Hippocampal formation (tissue), 2 donors: Measurements from ENCODE around the gene NDUFC2.
"Not testable (repeated sequence)": the region's sequence is repeated elsewhere in the genome, so short reads cannot be mapped to it uniquely, and the experiment has no call there.

Source experiments
- DNase-seq, 2 donors: peaks; one replicate each; lab custom pipeline; 2025; lab: John Stamatoyannopoulos, UW

Gene NDUFC2

GRCh38 chr11:78080084-78080817, 589 bp upstream of the NDUFC2 start:
- no peak for DNase-seq

DNA sequence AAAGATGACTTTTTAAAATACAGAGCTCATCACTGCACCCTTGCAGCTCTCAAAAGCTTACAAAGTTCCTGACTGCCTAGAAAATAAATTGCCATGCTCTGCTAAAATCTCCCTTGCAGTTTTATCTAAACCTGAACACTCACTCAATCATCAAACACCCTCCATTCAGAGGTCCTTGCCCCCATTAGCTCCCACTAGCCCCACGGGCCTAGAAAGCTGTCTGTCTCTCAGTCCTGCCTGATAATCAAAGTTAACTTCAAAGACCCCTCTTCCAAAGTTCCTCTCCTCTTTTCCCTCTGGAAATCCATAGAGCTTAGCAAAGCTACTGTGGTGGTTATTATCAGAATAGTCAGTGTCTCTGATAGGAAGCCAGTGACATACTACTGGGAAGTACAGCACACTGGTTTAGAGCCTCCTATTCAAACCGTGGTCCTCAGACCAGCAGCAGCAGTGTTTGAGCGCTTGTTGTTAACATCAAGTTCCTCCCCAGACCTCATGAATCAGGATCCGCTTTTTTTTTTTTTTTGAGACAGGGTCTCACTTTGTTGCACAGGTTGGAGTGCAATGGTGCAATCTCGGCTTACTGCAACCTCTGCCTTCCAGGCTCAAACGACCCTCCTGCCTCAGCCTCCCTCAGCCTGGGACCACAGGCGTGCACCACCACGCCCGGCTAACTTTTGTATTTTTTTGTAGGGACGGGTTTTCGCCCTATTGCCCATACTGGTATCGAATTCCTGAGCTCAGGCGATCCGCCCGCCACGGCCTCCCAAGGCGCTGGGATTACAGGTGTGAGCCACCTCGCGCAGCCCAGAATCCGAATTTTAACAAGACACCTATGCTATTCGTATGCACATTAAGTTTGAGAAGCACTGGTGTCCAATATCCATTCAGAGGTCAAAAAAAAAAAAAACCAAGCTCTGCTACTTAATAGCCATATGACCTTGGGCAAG, 1.2 kb downstream of the NDUFC2 start:
- no peak for DNase-seq

DNA sequence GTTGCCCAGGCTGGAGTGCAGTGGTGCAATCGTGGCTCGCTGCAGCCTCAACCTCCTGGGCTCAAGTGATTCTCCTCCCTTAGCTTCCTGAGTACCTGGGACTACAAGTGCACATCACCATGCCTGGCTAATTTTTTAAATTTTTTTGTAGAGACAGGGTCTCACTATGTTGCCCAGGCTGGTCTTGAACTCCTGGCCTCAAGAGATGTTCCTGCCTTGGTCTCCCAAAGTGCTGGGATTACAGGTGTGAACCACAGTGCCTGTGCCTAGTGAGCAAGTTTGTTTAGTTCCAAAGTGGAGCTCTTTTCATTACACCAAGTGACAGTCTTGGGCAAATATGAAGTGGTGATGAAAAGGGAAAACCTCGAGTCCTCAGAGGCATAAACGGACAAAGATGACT, 2.1 kb downstream of the NDUFC2 start:
- not testable (repeated sequence) for DNase-seq

- no peak for DNase-seq
Observed at GRCh38 chr11:78076733-78077403, 2.8 kb downstream of the NDUFC2 start.

- DNase-seq, result no peak
Observed at GRCh38 chr11:78074756-78075155, 4.9 kb downstream of the NDUFC2 start.

DNA sequence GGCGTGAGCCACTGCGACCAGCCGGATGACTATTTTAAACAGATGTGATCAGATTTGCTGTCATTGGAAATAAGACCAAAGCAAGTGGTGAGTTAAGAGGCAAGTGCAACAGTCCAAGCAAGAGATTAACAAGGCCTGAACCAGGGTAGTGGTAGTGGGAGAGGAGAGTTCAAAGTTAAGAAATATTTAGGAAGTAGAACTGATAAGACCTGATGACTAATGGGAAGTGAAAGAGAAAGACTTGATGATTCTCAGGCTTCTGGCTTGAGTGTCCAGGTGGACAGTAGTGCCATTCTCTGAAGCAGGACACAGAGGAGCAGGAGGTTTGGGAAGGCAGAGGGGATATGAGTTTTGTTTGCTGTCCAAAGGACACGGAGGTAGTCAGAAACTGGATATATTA, 7.2 kb downstream of the NDUFC2 start:
- DNase-seq, result no peak

DNA sequence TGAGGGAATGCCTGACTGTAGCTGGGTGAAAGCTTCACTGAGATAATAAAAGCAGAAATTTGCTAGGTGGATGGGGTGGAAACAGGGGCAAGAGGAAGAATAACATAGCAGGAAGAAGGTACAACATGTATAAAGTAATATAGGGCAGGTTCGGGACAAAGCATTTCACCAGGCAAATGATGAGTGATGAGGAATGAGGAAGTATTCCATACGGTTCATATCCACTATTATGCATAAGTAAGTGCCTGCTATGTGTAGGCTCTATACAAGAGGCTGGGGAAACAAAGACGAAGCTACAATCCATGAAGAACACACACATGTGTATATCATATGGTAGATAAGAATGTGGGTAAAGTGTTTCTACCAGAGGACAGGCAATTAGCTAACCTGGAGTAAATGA, 7.9 kb downstream of the NDUFC2 start:
- no peak for DNase-seq

DNA sequence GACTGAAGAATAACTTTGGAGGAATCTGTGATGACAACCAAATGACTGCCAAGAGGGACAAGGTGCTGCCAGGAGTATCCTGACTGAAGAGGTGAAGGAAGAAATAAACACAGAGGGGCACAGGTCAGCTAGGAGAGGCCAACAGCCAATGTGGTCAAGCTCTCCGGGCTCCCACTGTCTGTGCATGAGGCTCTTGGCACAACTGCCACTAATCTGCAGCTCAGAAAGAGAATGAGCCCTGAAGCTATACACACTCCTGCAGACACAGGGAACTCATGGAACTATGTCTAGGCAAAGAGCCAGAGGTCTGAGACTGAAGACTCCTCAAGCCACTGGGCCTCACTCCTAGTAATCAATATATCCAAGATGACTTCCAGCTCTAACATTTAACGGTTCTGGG, 9.0 kb downstream of the NDUFC2 start:
- DNase-seq, result no peak

DNA sequence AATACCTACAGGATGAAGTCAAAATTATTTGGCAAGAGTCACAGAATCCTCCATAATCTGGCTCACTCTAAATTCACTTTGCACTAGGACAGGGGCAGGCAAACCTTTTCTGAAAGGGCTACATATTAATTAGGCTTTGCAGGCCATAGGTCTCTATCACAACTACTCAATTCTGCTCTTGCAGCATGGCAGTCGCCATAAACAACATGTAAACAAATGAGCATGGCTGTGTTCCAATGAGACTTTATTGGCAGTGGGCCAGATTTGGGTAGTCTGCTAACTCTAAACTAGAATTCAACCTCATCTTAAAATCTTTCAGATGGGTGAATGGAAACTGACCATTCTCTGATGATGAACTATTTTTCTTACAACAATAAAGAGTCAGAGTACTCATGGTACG, 10.2 kb downstream of the NDUFC2 start:
- DNase-seq, result no peak

GRCh38 chr11:78067704-78068103, 12.0 kb downstream of the NDUFC2 start:
- DNase-seq, result no peak

DNA sequence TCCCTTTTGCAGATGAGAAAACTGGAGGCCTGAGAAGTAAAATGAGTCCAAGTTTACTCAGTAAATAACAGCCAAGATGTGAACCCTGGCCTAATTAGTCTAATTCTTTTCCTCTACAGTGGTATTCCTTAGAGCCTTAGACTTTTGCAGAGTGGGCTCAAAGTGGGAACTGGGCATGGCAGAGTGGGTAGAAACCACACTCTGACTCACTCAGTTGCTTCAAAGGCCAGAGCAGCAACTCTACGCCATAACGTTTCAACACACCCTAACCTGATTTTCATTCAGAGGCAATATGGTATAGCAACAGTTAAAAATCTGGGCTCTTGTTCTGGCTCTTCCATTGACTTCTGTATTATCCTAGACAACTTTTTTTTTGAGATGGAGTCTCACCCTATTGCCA, 13.2 kb downstream of the NDUFC2 start:
- no peak for DNase-seq

DNA sequence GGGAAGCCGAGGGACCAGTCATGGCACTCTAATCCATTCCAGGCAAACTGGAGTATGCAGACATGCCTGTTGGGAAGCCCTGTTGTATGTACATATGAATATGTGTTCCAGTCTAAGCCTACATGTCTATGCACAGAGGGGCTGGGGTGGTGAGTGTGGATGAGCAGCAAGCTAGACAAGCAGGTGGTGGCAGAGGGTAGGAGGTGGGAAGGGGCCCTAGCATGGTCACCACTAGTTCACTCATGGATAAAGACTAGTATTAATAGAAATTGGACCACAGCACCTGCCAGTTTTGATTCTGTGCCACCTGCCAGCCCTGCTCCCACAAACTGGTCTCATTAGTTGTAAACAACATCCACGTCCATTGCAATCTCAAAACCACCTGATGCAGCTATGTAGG, 14.5 kb downstream of the NDUFC2 start:
- no peak for DNase-seq

DNA sequence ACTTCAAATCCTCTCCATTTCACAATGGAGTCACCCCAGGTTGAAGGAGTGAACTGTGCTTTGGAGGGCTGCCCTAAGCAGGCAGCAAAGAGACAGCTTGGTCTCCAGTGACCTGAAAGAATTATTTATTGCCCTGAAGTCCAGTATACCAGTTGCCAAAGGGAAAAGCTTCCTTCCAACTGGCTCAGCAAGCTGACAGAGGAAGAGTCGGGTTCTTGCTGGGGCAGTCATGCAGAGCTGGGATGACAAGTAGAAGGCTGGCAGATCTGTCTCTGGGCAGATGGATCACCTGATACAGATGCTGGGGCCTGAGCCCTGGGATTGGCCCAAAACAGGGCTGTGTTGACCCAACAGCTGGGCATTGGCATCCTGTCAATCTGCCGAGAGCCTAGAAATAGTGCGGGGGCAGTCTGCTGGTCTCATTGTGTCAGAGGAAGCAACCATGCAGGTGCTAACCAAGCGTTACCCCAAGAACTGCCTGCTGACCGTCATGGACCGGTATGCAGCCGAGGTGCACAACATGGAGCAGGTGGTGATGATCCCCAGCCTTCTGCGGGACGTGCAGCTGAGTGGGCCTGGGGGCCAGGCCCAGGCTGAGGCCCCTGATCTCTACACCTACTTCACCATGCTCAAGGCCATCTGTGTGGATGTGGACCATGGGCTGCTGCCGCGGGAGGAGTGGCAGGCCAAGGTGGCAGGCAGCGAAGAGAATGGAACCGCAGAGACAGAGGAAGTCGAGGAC, 16.1 kb downstream of the NDUFC2 start, which contains the start of gene THRSP:
THRSP (plus strand) TSS at position 422 of the 742 bp plus-strand sequence; CDS start at position 443, 21 bp downstream.
- peak in 1 of 2 donors; percentile 8 for DNase-seq

DNA sequence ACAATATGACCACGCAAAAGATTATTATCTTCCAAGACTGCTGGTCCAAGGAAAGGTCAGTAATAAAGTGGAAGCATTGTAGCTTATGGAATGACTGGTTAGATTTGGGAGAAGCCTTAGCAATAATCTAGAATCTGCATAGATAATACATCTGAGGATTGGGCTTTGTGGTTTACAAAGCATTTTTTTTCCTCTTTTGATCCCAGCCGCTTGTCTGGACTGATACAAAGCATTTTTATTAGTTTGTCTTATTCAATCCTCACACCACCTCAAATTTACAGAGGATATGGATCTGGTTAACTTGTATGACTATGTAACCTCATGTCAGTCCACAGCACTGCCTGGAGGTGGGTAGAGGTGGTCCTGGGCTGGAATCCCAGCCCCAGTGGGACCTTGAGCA, 17.0 kb downstream of the NDUFC2 start:
- DNase-seq, result no peak

DNA sequence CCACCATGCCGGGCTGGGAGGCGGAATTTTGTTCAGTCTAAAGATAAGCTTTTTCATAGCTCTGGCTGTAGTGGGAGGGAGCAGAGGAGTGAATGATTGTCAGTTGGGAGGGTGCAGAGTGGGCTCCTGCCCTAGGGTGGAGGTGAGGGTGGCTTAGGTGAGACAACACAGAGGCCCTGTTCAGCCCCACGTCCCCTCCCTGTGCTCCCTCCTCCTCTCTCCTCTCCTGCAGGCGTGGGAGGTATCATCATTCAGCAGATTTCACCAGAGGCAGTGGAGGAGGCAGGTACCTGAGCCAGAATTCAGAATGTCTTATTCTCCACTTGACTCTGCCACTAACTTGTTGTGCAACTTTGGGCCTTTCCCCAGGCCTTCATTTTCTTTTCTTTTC, 17.7 kb downstream of the NDUFC2 start:
- no peak for DNase-seq

DNA sequence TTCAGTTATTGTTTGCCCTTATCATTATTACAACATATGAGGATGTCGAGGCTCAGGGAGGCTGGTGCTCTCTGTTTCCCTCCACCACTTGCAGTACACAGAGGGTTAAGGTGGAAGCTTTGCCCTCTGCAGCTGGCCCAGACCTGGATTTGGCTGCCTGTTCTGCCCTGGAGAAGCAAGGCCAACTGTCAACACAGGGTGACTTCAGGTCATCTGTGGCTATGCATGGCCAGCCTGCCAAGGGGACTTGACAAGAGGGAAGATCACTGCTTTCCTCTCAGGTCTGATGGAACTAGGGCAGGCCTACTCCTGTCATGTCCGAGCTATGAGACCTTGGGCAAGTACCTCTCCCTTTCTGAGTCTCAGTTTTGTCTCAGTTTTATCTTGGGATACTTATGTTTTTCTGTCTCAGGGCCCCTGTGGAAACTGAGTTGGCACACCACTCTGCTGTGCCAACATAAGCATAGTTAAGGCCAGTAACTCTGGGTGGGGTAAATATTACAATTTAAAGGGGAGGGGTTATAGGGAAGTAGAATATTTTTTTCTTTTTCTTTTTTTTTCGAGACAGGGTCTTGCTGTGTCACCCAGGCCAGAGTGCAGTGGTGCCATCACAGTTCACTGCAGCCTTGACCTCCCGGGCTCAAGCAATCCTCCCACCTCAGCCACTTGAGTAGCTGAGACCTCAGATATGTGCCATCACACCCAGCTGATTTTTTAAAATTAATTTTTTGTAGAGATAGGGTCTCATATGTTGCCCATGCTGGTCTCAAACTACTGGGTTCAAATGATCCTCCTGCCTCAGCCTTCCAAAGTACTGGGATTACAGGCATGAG, 18.4 kb downstream of the NDUFC2 start:
- no peak for DNase-seq

- no peak for DNase-seq
Observed at GRCh38 chr11:78060533-78060932, 19.1 kb downstream of the NDUFC2 start.

GRCh38 chr11:78059749-78060328, 19.8 kb downstream of the NDUFC2 start:
- DNase-seq, result not testable (repeated sequence)

- no peak for DNase-seq
Observed at GRCh38 chr11:78057462-78058055, 22.1 kb downstream of the NDUFC2 start.

DNA sequence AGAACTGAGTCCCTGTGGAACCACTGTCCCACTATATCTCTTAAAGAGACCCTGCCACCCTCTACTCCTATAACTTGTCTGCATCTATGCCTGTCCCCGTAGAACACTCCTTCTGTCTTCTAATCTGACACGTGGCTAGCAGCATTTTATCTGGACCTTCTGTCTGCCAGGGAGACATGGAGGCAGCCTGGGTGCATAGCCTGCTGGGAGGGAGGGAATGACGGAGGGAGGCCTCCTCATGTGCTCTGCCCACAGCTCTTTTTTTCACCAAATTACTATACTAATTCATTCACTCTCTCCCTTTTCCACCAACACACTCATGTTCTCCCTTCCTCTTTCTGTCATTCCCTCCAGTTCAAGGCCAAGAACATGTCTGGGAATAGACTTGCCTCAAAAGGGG, 23.6 kb downstream of the NDUFC2 start:
- DNase-seq, result no peak
